MV-4-11 (cell line): Measurements from ENCODE around the gene MAP1A.

Source experiments
- DNase-seq: peaks from one replicate; lab custom pipeline; 2025; lab: John Stamatoyannopoulos, UW

The MAP1A gene

GRCh38 chr15:43517354-43518196, at the start of gene MAP1A:
Gene MAP1A, plus strand, starts transcription at chr15:43517608. Its CDS starts 3,866 bp downstream, at chr15:43521474.
- DNase-seq = no peak

- peak; percentile 71 for DNase-seq
These were observed 47.5 kb upstream of the MAP1A start for GRCh38 chr15:43469867-43470266.

- no peak for DNase-seq
These were observed 45.4 kb upstream of the MAP1A start for GRCh38 chr15:43471975-43472374.

- DNase-seq = no peak
These were observed 43.5 kb upstream of the MAP1A start for GRCh38 chr15:43473885-43474284.

GRCh38 chr15:43483297-43484128, 33.9 kb upstream of the MAP1A start:
- peak; percentile 29 for DNase-seq

GRCh38 chr15:43484455-43484854, 33.0 kb upstream of the MAP1A start:
- peak; percentile 12 for DNase-seq

GRCh38 chr15:43487271-43487895, 30.0 kb upstream of the MAP1A start:
- no peak for DNase-seq

- DNase-seq = no peak
These were observed 28.6 kb upstream of the MAP1A start for GRCh38 chr15:43488790-43489189.

- peak; percentile 20 for DNase-seq
These were observed 28.2 kb upstream of the MAP1A start for GRCh38 chr15:43489191-43489590.

- no peak for DNase-seq
These were observed 25.1 kb upstream of the MAP1A start for GRCh38 chr15:43492266-43492665.

GRCh38 chr15:43492673-43493601, 24.5 kb upstream of the MAP1A start, which contains the start of gene TP53BP1:
Gene TP53BP1, minus strand, starts transcription at chr15:43493156. Its CDS starts 113 bp downstream, at chr15:43493043.
- DNase-seq = peak; percentile 94

- DNase-seq = no peak
These were observed 23.5 kb upstream of the MAP1A start for GRCh38 chr15:43493703-43494472.

- no peak for DNase-seq
These were observed 18.4 kb upstream of the MAP1A start for GRCh38 chr15:43498990-43499389.

GRCh38 chr15:43499635-43500034, 17.8 kb upstream of the MAP1A start:
- no peak for DNase-seq

- no peak for DNase-seq
These were observed 11.7 kb upstream of the MAP1A start for GRCh38 chr15:43505738-43506137.

GRCh38 chr15:43508421-43508820, 9.0 kb upstream of the MAP1A start:
- no peak for DNase-seq

- no peak for DNase-seq
These were observed 8.3 kb upstream of the MAP1A start for GRCh38 chr15:43508991-43509659.

- no peak for DNase-seq
These were observed 7.7 kb upstream of the MAP1A start for GRCh38 chr15:43509660-43510199.

- peak; percentile 99 for DNase-seq
These were observed 7.0 kb upstream of the MAP1A start for GRCh38 chr15:43510200-43511011.
